Right cardiac atrium (tissue), 5 donors: ENCODE results near the gene LDLRAD4. TPM values are rescaled to one million over a fixed set of nuclear protein-coding genes. Genes with fewer than 3 reads are reported as not detected.

Experiments
- ATAC-seq, 2 donors: fragments of 200-7000 bp; cut with Tn5 transposase; one replicate each; pipeline versions ENCODE4 v1.8.0 to v1.9.1; 2020; ENCODE audit warnings: moderate library complexity in 2 of 2, mild to moderate bottlenecking in 1 of 2
- DNase-seq, 3 donors: peaks; one replicate each; pipeline ENCODE4 v3.0.0-alpha.2; 2020
- H3K27ac ChIP-seq: one replicate; pipeline ENCODE4 v1.5.1; 2013; ENCODE audit warnings: mild to moderate bottlenecking, low read length, control low read depth, moderate library complexity
- H3K27me3 ChIP-seq: one replicate; pipeline ENCODE4 v1.6.1; 2013; ENCODE audit not compliant: control insufficient read depth, insufficient read depth
- H3K4me1 ChIP-seq: one replicate; pipeline ENCODE4 v1.6.1; 2013; ENCODE audit warnings: low read length; ENCODE audit not compliant: control insufficient read depth, insufficient read depth
- H3K4me3 ChIP-seq: one replicate; pipeline ENCODE4 v1.5.1; 2013; ENCODE audit warnings: low read length, control low read depth
- H3K9me3 ChIP-seq: one replicate; pipeline ENCODE4 v1.6.1; 2013; ENCODE audit warnings: low read length; ENCODE audit not compliant: control insufficient read depth
- WGBS: extraction: QIAGEN DNeasy Blood & Tissue Kit; methylation state at CpG from one replicate; pipeline ENCODE4 v1.1.7; 2013; 5-methylcytosine and 5-hydroxymethylcytosine counted together
- intact Hi-C, 4 donors: fragments of 100-400 bp; cut with DNase I; formaldehyde crosslinking; loops; one replicate each; pipeline versions ENCODE4 v1.11.0 to v1.14.0; 2022 to 2023
- polyA plus RNA-seq: library from polyadenylated mRNA; stranded (reverse); fragments of 200-250 nt; gene quantifications from one replicate; pipeline ENCODE4 v1.2.3, GENCODE V29; 2013
- total RNA-seq, 4 donors: library from RNA; stranded (reverse); fragmentation: NEBNext Ultra II Directional; extraction: Animal tissue kit (Norgen Biotek cat#: 25700); gene quantifications; one replicate each; pipeline ENCODE4 v1.2.1, GENCODE V29; 2021
- donor health status: healthy with polysubstance abuse.
- donor health status: DM: no; HTN: yes; CAD: no.
- donor health status: DM: no; HTN: no; CAD: no.
- donor health status: DM: no; HTN: yes; CAD: no; lungs with severe emphysema.
- donor health status: DM: yes; HTN: yes; CAD: no.

LDLRAD4 gene
- total and polyA plus RNA-seq, 5 donors = 25.7 to 159 (median 68.1) TPM

GRCh38 chr18:13436576-13436975 lies 218.0 kb downstream of the LDLRAD4 start:
- Histone ChIP-seq H3K27ac (no peak overlapping the region), H3K4me3 (no peak overlapping the region), H3K9me3 (no peaks in the 10 kb centered on the region), H3K4me1 (peaks cover 4% of the 10 kb centered on the region), H3K27me3 (no peaks in the 10 kb centered on the region)
- ATAC-seq (no peak), DNase-seq (no peak)
- WGBS = 84% methylated on average over 8 of the region's 8 CpGs
- intact Hi-C loops = no loop called here

- intact Hi-C loops = no loop called here
- no peak overlapping the region for H3K27ac ChIP-seq
Measured at GRCh38 chr18:13437034-13437433, 218.5 kb downstream of the LDLRAD4 start.

GRCh38 chr18:13437796-13438506 lies 219.4 kb downstream of the LDLRAD4 start:
- DNase-seq (peak in 1 of 3 donors; percentile 56), ATAC-seq (no peak)
- Histone ChIP-seq H3K9me3 (no peaks in the 10 kb centered on the region), H3K27me3 (no peaks in the 10 kb centered on the region), H3K27ac (no peak overlapping the region), H3K4me3 (no peak overlapping the region), H3K4me1 (peaks cover 4% of the 10 kb centered on the region)
- WGBS = 80% methylated on average over 17 of the region's 17 CpGs
- intact Hi-C loops = no loop called here

More at GRCh38 chr18:13437034-13437433, 218.5 kb downstream of the LDLRAD4 start:
- peak; percentile 31 to 47 for ATAC-seq
- Histone ChIP-seq H3K4me1 (peaks cover 4% of the 10 kb centered on the region), H3K9me3 (no peaks in the 10 kb centered on the region), H3K27me3 (no peaks in the 10 kb centered on the region), H3K4me3 (no peak overlapping the region)
- 68% methylated on average over 6 of the region's 6 CpGs for WGBS
- peak in 1 of 3 donors; percentile 63 for DNase-seq

GRCh38 chr18:13438507-13439056 lies 220.0 kb downstream of the LDLRAD4 start:
- H3K4me1 ChIP-seq = peaks cover 4% of the 10 kb centered on the region

GRCh38 chr18:13439461-13439860 lies 220.9 kb downstream of the LDLRAD4 start:
- ATAC-seq (no peak), DNase-seq (peak in 1 of 3 donors; percentile 40)
- H3K27ac ChIP-seq = no peak overlapping the region
- no peak overlapping the region for H3K4me3 ChIP-seq
- intact Hi-C loops = no loop called here
- peaks cover 4% of the 10 kb centered on the region for H3K4me1 ChIP-seq
- H3K27me3 ChIP-seq = no peaks in the 10 kb centered on the region
- 92% methylated on average over 7 of the region's 7 CpGs for WGBS
- no peaks in the 10 kb centered on the region for H3K9me3 ChIP-seq

More at GRCh38 chr18:13438507-13439056, 220.0 kb downstream of the LDLRAD4 start:
- Histone ChIP-seq H3K27ac (no peak overlapping the region), H3K27me3 (no peaks in the 10 kb centered on the region), H3K4me3 (no peak overlapping the region), H3K9me3 (no peaks in the 10 kb centered on the region)
- intact Hi-C loops = no loop called here
- ATAC-seq (no peak), DNase-seq (no peak)
- 93% methylated on average over 4 of the region's 4 CpGs for WGBS

- intact Hi-C loops = loop anchor here in 1 of 4 donors (10.0 kb wide), 1 partner anchor 56 kb away; no protein-coding TSS in a partner anchor
- no peak overlapping the region for H3K27ac ChIP-seq
- peak in 1 of 2 donors; percentile 11 for ATAC-seq
- WGBS = 82% methylated on average over 25 of the region's 25 CpGs
- H3K9me3 ChIP-seq = no peaks in the 10 kb centered on the region
- H3K4me3 ChIP-seq = no peak overlapping the region
- peak in 1 of 3 donors; percentile 32 for DNase-seq
- H3K4me1 ChIP-seq = peaks cover 4% of the 10 kb centered on the region
- no peaks in the 10 kb centered on the region for H3K27me3 ChIP-seq
Measured at GRCh38 chr18:13440277-13441248, 222.0 kb downstream of the LDLRAD4 start.

GRCh38 chr18:13441736-13442135 lies 223.2 kb downstream of the LDLRAD4 start:
- no peak for ATAC-seq
- 44% methylated on average over 3 of the region's 3 CpGs for WGBS
- H3K27ac ChIP-seq = no peak overlapping the region
- H3K9me3 ChIP-seq = no peaks in the 10 kb centered on the region
- no peak for DNase-seq
- no peaks in the 10 kb centered on the region for H3K27me3 ChIP-seq
- peaks cover 4% of the 10 kb centered on the region for H3K4me1 ChIP-seq
- intact Hi-C loops = loop anchor here in 1 of 4 donors (10.0 kb wide), 1 partner anchor 57 kb away; no protein-coding TSS in a partner anchor
- H3K4me3 ChIP-seq = no peak overlapping the region

- Histone ChIP-seq H3K27ac (no peak overlapping the region), H3K4me3 (no peak overlapping the region), H3K27me3 (no peaks in the 10 kb centered on the region), H3K4me1 (no peaks in the 10 kb centered on the region), H3K9me3 (no peaks in the 10 kb centered on the region)
- no peak for ATAC-seq
- intact Hi-C loops = loop anchor here in 1 of 4 donors (10.0 kb wide), 1 partner anchor 58 kb away; no protein-coding TSS in a partner anchor
- 95% methylated on average over 17 of the region's 17 CpGs for WGBS
- DNase-seq = peak in 1 of 3 donors; percentile 41
Measured at GRCh38 chr18:13442451-13442850, 223.9 kb downstream of the LDLRAD4 start.

- Histone ChIP-seq H3K27ac (no peak overlapping the region), H3K4me1 (no peaks in the 10 kb centered on the region), H3K9me3 (no peaks in the 10 kb centered on the region), H3K4me3 (no peak overlapping the region), H3K27me3 (no peaks in the 10 kb centered on the region)
- 49% methylated on average over 14 of the region's 14 CpGs for WGBS
- ATAC-seq (peak in 1 of 2 donors; percentile 44), DNase-seq (peak in 1 of 3 donors; percentile 35)
- intact Hi-C loops = loop anchor here in 1 of 4 donors (10.0 kb wide), 1 partner anchor 59 kb away; no protein-coding TSS in a partner anchor
Measured at GRCh38 chr18:13443552-13443951, 225.0 kb downstream of the LDLRAD4 start.

GRCh38 chr18:13444430-13445240 lies 226.1 kb downstream of the LDLRAD4 start:
- intact Hi-C loops = loop anchor here in 1 of 4 donors (10.0 kb wide), 1 partner anchor 60 kb away; no protein-coding TSS in a partner anchor
- Histone ChIP-seq H3K27ac (no peak overlapping the region), H3K27me3 (no peaks in the 10 kb centered on the region), H3K9me3 (no peaks in the 10 kb centered on the region), H3K4me3 (no peak overlapping the region), H3K4me1 (no peaks in the 10 kb centered on the region)
- ATAC-seq (no peak), DNase-seq (no peak)
- WGBS = 86% methylated on average over 8 of the region's 8 CpGs
